Measurements from ENCODE around the gene POGZ.

The POGZ gene

GRCh38 chr1:151371370-151372057 is 87.8 kb downstream of the POGZ start:
- DNase-seq (ENCODE audit: extremely low read depth, low read depth): peak; percentile 22
- no peak for TF ChIP-seq CTCF (IDR thresholded peaks at IDR 0.05; ENCODE audit: low read depth, low read length)

GRCh38 chr1:151370211-151370911 is 88.9 kb downstream of the POGZ start:
- no peak for TF ChIP-seq CTCF (IDR thresholded peaks at IDR 0.05; ENCODE audit: low read depth, low read length)
- DNase-seq (ENCODE audit: extremely low read depth, low read depth): no peak

- no peak for TF ChIP-seq CTCF (IDR thresholded peaks at IDR 0.05; ENCODE audit: low read depth, low read length)
- no peak for DNase-seq (ENCODE audit: extremely low read depth, low read depth)
These were observed 89.7 kb downstream of the POGZ start for GRCh38 chr1:151369621-151370048.

- TF ChIP-seq CTCF (IDR thresholded peaks at IDR 0.05; ENCODE audit: low read depth, low read length): no peak
- no peak for DNase-seq (ENCODE audit: extremely low read depth, low read depth)
These were observed 90.0 kb downstream of the POGZ start for GRCh38 chr1:151369302-151369610.

- no peak for DNase-seq (ENCODE audit: extremely low read depth, low read depth)
- TF ChIP-seq CTCF (IDR thresholded peaks at IDR 0.05; ENCODE audit: low read depth, low read length): no peak
These were observed 90.6 kb downstream of the POGZ start for GRCh38 chr1:151368393-151369301.

- TF ChIP-seq CTCF (IDR thresholded peaks at IDR 0.05; ENCODE audit: low read depth, low read length): no peak
- no peak for DNase-seq (ENCODE audit: extremely low read depth, low read depth)
These were observed 91.5 kb downstream of the POGZ start for GRCh38 chr1:151367658-151368392.

Measured in AG09319 (cell line).